GM18502 (cell line): Measurements from ENCODE around the gene CAP1.

Source experiments
- ATAC-seq: cut with Tn5 transposase; IDR thresholded peaks from one replicate; pipeline ENCODE4 v1.9.1; 2021; ENCODE audit warnings: mild to moderate bottlenecking; ENCODE audit not compliant: unreplicated experiment, poor library complexity

CAP1 gene

GRCh38 chr1:40092706-40093639, 52.4 kb downstream of the CAP1 start:
- no peak for ATAC-seq

DNA sequence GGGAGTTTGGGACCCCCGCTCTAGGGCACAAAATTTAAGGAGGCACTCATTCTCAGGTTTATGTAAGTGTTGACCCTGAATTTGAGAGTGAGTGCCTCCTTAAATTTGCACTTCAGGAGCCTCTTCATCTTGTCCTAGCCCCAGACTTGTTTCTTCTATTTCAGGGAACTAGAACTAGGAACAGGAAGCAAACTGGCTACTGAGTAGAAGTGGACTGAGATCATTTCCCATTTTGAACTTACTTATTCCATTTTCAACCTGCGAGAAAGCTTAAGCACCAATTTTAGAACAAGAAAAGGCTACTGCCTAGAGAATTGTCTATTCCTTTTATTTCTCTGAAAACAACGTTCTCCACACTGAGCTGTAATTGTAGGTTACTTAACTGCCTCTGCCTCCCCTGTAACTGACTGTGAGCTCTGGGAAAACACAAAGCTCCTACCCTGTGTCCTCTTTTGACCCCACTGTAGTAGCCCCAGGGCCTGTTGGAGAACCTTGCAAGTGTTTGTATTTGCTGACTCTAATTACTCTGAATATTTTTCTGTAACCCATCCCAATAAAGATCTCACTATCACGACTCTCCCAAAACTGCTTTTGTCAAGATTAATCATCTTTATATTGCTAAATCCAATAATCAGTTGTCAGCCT, 54.1 kb downstream of the CAP1 start:
- ATAC-seq: no peak

GRCh38 chr1:40095806-40096205, 55.3 kb downstream of the CAP1 start:
- ATAC-seq: no peak

DNA sequence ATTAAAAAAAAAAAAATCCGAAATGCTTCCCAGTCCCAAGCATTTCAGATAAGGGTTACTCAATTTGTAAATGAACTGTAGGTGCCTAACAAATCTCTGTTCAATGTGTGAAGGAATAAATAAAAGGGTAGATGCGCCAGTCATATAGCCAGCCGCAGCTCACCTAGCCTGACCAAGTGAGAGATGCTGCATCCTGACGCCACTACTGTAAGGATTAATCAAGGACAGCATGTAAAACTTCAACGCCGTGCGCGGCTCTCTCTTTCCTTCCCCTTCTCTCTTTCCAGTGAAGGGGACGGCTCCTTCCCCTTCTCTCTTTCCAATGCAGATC, 56.1 kb downstream of the CAP1 start:
- peak; percentile 22 for ATAC-seq

GRCh38 chr1:40096977-40097782, 56.7 kb downstream of the CAP1 start, which contains the start of gene PPT1:
TSS of gene PPT1 (minus strand) at chr1:40097252. CDS start at chr1:40097238, 14 bp downstream.
- peak; percentile 87 for ATAC-seq

DNA sequence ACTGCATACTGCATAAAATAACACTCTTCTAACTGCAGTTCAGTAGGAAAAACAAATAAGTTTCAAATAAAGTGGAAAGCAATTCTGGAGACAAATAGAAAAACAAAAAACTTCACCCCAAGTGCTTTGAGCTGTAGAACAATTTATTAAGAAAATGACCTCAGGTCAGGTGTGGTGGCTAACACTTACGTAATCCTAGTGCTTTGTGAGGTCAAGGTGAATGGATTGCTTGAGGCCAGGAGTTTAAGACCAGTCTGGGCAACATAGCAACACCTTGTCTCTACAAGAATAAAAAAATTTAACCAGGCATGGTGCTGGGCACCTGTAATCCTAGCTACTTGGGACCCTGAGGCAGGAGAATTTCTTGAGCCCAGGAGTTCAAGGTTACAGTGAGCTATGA, 61.5 kb downstream of the CAP1 start:
- ATAC-seq: no peak

- ATAC-seq: no peak
Measured at GRCh38 chr1:40102896-40103295, 62.4 kb downstream of the CAP1 start.

- no peak for ATAC-seq
Measured at GRCh38 chr1:40105028-40105427, 64.5 kb downstream of the CAP1 start.

GRCh38 chr1:40107290-40107959, 66.9 kb downstream of the CAP1 start:
- ATAC-seq: no peak

DNA sequence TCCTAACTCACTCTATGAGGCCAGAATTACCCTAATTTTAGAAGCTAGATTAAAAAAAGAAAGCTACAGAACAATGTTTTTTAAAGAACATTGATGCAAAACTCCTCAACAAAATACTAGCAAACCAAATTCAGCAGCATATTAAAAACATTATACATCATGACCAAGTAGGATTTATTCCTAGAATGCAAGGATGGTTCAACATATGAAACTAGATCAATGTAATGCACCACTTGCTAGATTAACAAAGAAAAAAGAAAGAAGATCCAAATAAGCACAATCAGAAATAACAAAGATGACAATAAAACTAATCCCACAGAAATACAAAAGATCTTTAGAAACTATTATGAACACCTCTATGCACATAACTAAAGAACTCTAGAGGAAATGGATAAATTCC, 69.9 kb downstream of the CAP1 start:
- ATAC-seq: no peak

DNA sequence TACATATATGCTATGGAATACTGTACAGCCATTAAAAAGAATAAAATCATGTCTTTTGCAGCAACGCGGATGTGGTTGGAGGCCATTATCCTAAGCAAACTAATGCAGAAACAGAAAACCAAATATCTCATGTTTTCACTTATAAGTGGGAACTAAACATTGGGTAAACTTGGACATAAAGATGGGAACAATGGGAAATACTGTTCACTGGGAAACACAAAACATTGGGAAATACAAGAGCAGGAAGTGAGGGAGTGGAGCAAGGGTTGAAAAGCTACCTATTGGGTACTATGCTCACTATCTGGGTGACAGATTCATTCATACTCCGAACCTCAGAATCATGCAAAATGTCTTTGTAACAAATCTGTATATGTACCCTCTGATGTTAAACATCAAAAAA, 73.9 kb downstream of the CAP1 start:
- ATAC-seq: no peak

- ATAC-seq: no peak
Measured at GRCh38 chr1:40120128-40120527, 79.6 kb downstream of the CAP1 start.
